Stimulated activated CD8-positive, alpha-beta memory T cell treated with anti-CD3 and anti-CD28 coated beads, Interleukin-12 subunit alpha, Interleukin-12 subunit beta, amount 100 ng/mL, for 1 hour (primary cell): Measurements from ENCODE around the gene JAKMIP1.

Experiments used
- DNase-seq: peaks from one replicate; pipeline ENCODE4 v3.0.0-alpha.2; 2020; ENCODE audit warnings: low read depth

JAKMIP1 gene

GRCh38 chr4:6095023-6095752 lies 105.2 kb downstream of the JAKMIP1 start:
- DNase-seq = no peak

- DNase-seq = no peak
Observed at GRCh38 chr4:6093671-6094070, 106.7 kb downstream of the JAKMIP1 start.

GRCh38 chr4:6092971-6093370 lies 107.4 kb downstream of the JAKMIP1 start:
- DNase-seq = no peak

- DNase-seq = no peak
Observed at GRCh38 chr4:6092131-6092530, 108.2 kb downstream of the JAKMIP1 start.

GRCh38 chr4:6090931-6091330 lies 109.4 kb downstream of the JAKMIP1 start:
- no peak for DNase-seq

GRCh38 chr4:6088950-6089349 lies 111.4 kb downstream of the JAKMIP1 start:
- no peak for DNase-seq

- no peak for DNase-seq
Observed at GRCh38 chr4:6087669-6088341, 112.5 kb downstream of the JAKMIP1 start.

- DNase-seq = no peak
Observed at GRCh38 chr4:6086846-6087245, 113.5 kb downstream of the JAKMIP1 start.

GRCh38 chr4:6085691-6086628 lies 114.4 kb downstream of the JAKMIP1 start:
- DNase-seq = no peak

- no peak for DNase-seq
Observed at GRCh38 chr4:6085028-6085690, 115.2 kb downstream of the JAKMIP1 start.

GRCh38 chr4:6079965-6080364 lies 120.4 kb downstream of the JAKMIP1 start:
- DNase-seq = no peak

GRCh38 chr4:6078560-6078959 lies 121.8 kb downstream of the JAKMIP1 start:
- DNase-seq = no peak

- no peak for DNase-seq
Observed at GRCh38 chr4:6076391-6076790, 124.0 kb downstream of the JAKMIP1 start.

GRCh38 chr4:6074758-6075157 lies 125.6 kb downstream of the JAKMIP1 start:
- DNase-seq = no peak

GRCh38 chr4:6071959-6072720 lies 128.2 kb downstream of the JAKMIP1 start:
- DNase-seq = no peak

GRCh38 chr4:6071191-6071958 lies 129.0 kb downstream of the JAKMIP1 start:
- no peak for DNase-seq

GRCh38 chr4:6069845-6070709 lies 130.3 kb downstream of the JAKMIP1 start:
- no peak for DNase-seq

- DNase-seq = no peak
Observed at GRCh38 chr4:6068986-6069385, 131.4 kb downstream of the JAKMIP1 start.

- no peak for DNase-seq
Observed at GRCh38 chr4:6065934-6066590, 134.3 kb downstream of the JAKMIP1 start.
